Stimulated activated CD8-positive, alpha-beta memory T cell treated with anti-CD3 and anti-CD28 coated beads, Interleukin-7, amount 100 ng/mL, for 1 hour (primary cell): ENCODE measurements around the gene NUP210.

ENCODE experiments used
- DNase-seq, 2 donors: peaks; one replicate each; pipeline ENCODE4 v3.0.0-alpha.2; 2020; ENCODE audit warnings: low read depth in 2 of 2

Gene NUP210

GRCh38 chr3:13289771-13290285 is 130.3 kb downstream of the NUP210 start:
- DNase-seq = no peak

GRCh38 chr3:13288732-13289718 is 131.1 kb downstream of the NUP210 start:
- no peak for DNase-seq

DNA sequence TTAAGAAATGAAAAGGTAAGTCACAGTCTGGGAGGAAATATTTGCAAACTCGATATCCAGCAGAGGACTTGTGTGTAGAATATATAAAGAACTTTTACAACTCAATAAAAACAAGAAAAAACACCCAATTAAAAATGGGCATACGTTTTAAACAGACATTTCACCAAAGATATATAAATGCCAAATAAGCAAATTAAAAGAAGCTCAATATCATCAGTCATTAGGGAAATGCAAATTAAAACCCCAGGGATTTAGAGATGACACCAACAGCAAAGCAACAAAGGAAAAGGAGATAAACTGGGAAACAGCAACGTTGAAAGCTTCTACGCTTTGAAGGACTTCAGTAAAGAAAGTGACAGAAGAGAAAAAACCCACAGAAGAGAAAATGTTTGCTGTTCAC is 132.3 kb downstream of the NUP210 start:
- DNase-seq = no peak

DNA sequence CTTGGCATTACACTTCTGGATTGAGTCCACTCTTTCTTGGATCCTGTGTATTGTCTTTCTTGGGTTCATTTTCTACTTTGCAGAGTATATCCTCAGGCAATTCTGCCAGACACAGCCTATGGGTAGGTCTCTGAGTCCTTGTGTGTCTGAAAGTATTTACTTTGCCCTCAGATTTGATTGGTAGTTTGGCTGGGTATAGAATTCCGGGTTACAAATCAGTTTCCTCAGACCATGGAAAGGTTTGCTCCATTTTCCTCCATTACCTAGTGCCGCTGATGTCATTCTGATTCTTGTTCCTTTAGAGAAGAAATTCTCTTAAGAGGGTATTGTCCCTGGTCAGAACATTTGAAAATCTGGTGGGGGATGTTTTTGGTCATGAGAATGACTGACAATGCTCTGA is 133.2 kb downstream of the NUP210 start:
- no peak for DNase-seq

- DNase-seq = no peak
These were observed 135.0 kb downstream of the NUP210 start for GRCh38 chr3:13285007-13285567.

DNA sequence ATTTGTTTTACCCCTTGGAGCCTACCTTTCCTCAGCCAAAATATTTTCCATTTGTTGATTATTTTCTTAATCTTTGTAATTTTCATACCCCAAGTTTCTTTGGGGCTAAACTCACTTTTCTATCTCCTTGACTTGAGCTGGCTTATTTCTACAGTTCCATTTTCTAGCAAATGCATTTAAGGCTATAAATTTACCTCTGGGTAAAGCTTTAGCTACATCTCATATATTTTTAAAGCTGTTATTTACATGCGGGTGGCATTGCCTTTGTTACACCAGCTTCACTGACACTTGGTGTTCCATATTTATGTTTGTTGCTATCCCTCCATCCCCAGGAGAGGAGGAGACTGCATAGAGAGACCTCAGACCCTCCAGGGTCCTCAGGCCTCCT is 136.3 kb downstream of the NUP210 start:
- DNase-seq = no peak

- DNase-seq = no peak
These were observed 136.9 kb downstream of the NUP210 start for GRCh38 chr3:13282986-13283876.

DNA sequence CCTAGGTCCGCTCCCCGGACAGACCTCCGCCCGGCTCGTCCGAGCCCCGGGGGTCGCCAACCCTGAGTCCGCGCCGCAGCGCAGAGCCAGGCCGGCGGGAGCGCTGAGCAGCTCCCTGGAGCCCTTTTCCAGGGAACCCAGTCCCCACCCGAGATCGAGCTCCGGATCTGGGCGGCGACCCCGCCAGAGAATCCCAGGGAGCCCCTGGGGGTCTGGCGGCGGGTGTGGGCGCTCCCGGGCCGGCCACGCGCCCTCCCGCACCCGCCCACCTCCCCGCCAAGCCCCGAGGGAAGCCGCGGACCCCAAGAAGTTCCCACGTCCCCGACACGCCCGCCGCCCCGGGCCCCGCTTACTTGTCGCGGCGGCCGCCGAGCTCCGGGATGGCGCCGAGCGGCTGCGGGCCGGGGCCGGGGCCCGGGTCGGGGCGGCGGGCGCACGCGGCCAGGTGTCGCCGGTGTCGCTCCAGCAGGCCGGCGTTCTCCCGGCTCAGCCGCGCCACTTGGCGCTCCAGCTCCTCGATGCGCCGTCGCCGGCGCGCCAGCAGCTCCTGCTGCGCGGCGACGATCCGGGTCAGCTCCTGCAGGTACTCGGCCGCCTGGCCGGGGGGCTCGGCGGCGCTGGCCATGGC is 137.7 kb downstream of the NUP210 start:
- DNase-seq = no peak

- DNase-seq = no peak
These were observed 138.4 kb downstream of the NUP210 start for GRCh38 chr3:13281507-13282357.

DNA sequence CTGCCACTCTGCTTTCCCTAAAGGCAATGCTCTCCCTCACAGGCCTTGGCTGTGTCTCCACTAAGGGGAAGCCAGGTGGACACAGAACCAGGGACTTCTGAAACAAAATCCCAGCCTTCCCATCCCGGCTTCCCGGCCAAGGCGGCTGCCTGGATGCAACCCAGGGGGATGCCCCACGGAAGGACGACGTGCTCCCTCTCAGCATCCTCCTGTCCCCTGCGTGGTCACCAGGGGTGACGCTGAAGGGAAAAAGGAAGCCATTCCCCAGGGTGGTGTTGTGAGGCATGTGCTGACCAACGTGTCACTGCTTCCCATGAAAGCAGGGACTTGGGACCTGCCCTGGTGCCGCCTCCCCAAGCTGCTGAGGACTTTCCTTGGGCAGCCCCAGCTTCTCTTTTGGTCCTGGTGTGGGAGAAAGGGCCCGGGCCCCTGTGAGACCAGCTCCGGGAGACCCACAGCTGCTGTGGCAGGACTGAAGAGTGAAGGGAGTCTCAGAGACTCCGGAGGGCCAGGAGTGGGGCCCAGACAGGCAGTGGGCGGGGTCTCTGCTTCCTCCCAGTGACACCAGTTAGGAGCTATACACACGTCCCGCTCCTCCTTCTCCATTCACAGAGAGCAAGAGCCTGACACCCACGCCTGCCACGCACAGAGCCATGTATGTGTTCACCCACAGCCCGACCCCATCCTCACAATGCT is 139.2 kb downstream of the NUP210 start:
- DNase-seq = no peak

DNA sequence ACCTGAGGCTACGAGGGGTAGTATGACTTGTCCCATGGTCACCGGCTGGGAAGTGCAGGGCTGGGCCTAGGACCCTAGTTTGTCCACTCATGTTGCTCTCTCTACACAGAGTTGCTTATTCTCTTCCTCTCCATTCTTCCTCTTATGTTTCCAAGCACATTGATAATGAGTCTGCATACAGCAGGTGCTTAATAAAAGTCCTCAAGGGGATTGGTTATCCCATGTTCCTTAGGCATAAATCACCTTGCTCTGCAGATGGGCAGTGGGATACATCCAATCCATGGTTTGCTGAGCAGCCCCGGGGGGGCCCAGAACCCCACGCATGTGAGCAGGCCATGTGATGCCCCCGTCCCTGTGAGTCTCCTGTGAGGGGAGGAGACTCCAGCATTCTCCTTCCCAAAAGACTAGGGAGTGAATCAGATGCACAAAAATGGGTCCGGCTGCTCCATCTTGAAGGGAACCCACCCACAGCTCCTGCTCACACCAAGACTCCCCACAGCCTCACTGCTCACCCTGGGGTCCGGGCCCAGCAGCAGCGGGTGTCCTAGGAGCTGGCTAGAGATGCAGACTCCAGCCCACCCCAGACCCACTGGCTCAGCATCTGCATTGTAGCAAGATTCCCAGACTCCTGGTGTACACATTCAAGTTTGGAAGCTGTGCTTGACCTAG is 139.9 kb downstream of the NUP210 start:
- DNase-seq = no peak

- no peak for DNase-seq
These were observed 140.6 kb downstream of the NUP210 start for GRCh38 chr3:13279532-13279910.

- DNase-seq = no peak
These were observed 141.2 kb downstream of the NUP210 start for GRCh38 chr3:13278783-13279531.

GRCh38 chr3:13277860-13278531 is 142.1 kb downstream of the NUP210 start:
- no peak for DNase-seq

DNA sequence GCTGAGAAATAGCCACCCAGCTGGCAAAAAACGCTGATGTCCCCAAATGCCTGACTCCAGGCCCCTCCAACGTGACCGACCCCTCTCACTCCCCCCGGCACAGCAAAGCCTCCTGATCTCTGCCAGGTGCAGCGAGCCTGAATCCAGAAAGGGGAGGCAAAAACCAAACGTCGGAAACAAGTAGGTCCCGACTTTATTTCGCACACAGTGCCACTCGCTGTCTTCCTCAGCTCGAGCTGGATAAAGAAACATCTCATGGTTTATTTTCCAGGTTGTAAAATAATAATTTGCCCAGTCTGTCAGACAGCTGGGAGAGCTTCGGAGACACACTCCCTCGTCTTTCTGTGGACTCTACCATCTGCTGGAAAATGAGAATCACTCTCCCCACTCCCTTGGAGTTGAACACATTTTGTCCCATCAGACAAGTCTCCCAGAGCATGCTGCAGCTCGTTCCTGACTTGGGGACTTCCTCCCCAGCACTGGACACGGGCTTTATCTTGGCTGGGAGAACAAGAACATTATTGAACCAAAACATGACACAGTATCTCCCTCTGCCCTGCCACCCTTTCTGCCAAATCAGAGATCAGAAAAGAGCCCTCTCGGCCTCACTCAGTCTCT is 142.8 kb downstream of the NUP210 start:
- DNase-seq = no peak

- no peak for DNase-seq
These were observed 143.5 kb downstream of the NUP210 start for GRCh38 chr3:13276438-13277195.
